Measurements from ENCODE around the gene HRK. TPM values are rescaled to one million over a fixed set of nuclear protein-coding genes. Genes with fewer than 3 reads are reported as not detected.

HRK gene
- total and polyA plus RNA-seq, 9 donors = under 0.01 to 0.30 (median 0.15) TPM; not detected in 3

DNA sequence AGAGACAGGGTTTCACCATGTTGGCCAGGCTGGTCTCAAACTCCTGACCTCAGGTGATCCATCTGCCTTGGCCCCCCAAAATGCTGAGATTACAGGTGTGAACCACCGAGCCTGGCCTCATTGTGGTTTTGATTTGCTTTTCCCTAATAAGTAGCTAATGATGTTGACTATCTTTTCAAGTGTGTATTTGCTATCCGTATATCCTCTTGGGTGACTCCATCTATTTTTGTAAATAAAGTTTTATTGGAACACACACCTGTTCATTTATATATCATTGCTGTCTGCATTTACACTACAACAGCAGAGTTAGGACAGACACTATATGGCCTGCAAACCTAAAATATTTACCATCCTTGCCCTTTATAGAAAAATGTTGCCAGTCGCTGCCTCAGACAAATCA, 13.7 kb upstream of the HRK start:
- H3K4me3 ChIP-seq = no peak overlapping the region
- 75 to 83% (median 80%) methylated on average over 3 of the region's 3 CpGs for WGBS, 3 donors
- H3K9me3 ChIP-seq = no peaks in the 10 kb centered on the region
- intact Hi-C loops (cut with DNase I) = no loop called here
- H3K4me1 ChIP-seq (ENCODE audit: insufficient read depth) = no peaks in the 10 kb centered on the region
- no peaks in the 10 kb centered on the region for H3K27me3 ChIP-seq
- DNase-seq = no peak
- no peak overlapping the region for H3K27ac ChIP-seq
- TF ChIP-seq EP300 (IDR thresholded peaks at IDR 0.05) = no peak
- TF ChIP-seq POLR2A (IDR thresholded peaks at IDR 0.05) = no peak
- TF ChIP-seq, protein P1, sequence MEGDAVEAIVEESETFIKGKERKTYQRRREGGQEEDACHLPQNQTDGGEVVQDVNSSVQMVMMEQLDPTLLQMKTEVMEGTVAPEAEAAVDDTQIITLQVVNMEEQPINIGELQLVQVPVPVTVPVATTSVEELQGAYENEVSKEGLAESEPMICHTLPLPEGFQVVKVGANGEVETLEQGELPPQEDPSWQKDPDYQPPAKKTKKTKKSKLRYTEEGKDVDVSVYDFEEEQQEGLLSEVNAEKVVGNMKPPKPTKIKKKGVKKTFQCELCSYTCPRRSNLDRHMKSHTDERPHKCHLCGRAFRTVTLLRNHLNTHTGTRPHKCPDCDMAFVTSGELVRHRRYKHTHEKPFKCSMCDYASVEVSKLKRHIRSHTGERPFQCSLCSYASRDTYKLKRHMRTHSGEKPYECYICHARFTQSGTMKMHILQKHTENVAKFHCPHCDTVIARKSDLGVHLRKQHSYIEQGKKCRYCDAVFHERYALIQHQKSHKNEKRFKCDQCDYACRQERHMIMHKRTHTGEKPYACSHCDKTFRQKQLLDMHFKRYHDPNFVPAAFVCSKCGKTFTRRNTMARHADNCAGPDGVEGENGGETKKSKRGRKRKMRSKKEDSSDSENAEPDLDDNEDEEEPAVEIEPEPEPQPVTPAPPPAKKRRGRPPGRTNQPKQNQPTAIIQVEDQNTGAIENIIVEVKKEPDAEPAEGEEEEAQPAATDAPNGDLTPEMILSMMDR (IDR thresholded peaks at IDR 0.05) = no peak
- H3K36me3 ChIP-seq = no peaks in the 10 kb centered on the region

DNA sequence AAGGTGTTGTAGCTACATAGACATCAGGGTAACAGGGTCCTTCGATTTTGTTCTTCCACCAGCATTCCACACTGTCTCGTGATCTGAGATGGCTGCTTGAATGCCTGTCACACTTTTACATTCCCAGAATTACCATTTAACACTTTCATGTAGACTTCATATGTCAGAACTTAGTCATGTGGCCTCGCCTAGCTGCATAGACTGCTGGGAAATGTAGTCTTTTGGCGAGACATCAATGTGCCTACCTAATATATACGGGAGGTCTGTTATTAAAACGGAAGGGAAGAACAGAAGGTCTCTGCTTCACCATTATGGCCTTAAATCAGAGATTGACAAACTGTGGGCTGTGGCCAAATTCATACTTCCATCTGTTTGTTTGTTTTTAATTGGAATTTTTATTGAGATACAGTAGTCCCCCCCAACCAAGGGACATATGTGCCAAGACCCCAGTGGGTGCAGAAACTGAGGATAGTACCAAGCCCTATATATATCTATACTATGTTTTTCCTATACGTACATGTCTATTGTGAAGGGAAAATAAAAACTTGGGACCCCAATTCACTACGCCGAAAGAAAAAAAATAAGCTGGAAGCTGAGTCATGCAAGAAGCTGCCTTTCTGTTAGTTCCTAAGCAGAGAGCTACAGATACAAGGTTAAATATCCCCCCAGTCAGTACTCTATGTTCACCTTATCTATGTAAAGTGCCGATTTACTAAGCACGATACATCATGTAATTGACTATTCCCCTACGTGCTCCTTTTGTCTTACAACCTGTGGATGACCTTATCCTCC, 11.3 kb upstream of the HRK start:
- H3K4me3 ChIP-seq = no peak overlapping the region
- no peak for DNase-seq
- TF ChIP-seq EP300 (IDR thresholded peaks at IDR 0.05) (no peak), POLR2A (IDR thresholded peaks at IDR 0.05) (no peak)
- TF ChIP-seq, protein P1 (IDR thresholded peaks at IDR 0.05) = no peak
- H3K27me3 ChIP-seq = no peaks in the 10 kb centered on the region
- H3K9me3 ChIP-seq = no peaks in the 10 kb centered on the region
- no peaks in the 10 kb centered on the region for H3K4me1 ChIP-seq (ENCODE audit: insufficient read depth)
- intact Hi-C loops (cut with DNase I) = no loop called here
- H3K27ac ChIP-seq = no peak overlapping the region
- 72 to 76% (median 72%) methylated on average over 12 of the region's 12 CpGs for WGBS, 3 donors
- H3K36me3 ChIP-seq = no peaks in the 10 kb centered on the region

DNA sequence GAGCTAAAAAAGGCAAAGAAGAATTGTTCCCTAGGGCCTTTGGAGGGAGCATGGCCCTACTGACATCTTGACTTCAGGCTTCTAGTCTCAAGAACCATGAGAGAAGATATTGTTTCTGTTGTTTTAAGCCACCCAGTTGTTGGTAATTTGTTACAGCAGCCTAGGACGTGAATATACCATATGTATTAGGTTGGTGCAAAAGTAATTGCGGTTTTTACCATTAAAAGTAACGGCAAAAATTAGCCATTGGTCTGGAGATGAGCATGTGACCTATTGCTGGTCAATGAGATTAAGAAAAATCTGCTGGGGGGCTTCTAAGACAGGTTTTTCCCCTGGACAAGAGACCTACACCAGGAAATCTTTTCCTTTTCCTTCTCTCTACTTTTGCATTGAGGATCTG, 9.8 kb upstream of the HRK start:
- no peaks in the 10 kb centered on the region for H3K4me1 ChIP-seq (ENCODE audit: insufficient read depth)
- no peak for DNase-seq
- no peak for TF ChIP-seq EP300 (IDR thresholded peaks at IDR 0.05)
- TF ChIP-seq, protein P1 (IDR thresholded peaks at IDR 0.05) = no peak
- no peak for TF ChIP-seq POLR2A (IDR thresholded peaks at IDR 0.05)
- H3K36me3 ChIP-seq = no peaks in the 10 kb centered on the region
- no peaks in the 10 kb centered on the region for H3K27me3 ChIP-seq
- no peak overlapping the region for H3K4me3 ChIP-seq
- no peaks in the 10 kb centered on the region for H3K9me3 ChIP-seq
- no peak overlapping the region for H3K27ac ChIP-seq
- 83 to 87% (median 87%) methylated on average over 3 of the region's 3 CpGs for WGBS, 3 donors
- intact Hi-C loops (cut with DNase I) = no loop called here

DNA sequence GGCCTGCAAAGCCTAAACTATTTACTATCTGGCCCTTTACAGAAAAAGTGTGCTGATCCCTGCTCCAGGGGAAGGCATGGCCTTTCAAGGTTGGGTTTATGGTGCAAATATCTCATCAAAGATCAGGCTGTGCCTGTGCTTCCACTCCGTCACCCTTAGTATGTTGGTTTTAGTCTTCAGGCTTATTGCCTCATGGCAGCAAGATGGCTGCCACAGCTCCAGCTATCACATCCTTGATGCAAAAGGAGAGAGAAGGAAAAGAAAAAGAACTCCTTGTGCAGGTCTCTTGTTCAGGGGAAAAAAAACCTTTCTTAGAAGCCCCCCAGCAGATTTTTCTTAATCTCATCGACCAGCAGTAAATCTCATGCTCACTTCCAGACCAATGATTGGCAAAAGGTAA, 9.1 kb upstream of the HRK start:
- Histone ChIP-seq H3K27me3 (no peaks in the 10 kb centered on the region), H3K4me1 (ENCODE audit: insufficient read depth) (no peaks in the 10 kb centered on the region), H3K9me3 (no peaks in the 10 kb centered on the region), H3K27ac (no peak overlapping the region), H3K4me3 (no peak overlapping the region), H3K36me3 (no peaks in the 10 kb centered on the region)
- WGBS, 3 donors = 95 to 96% (median 95%) methylated on average over 2 of the region's 2 CpGs
- TF ChIP-seq EP300 (IDR thresholded peaks at IDR 0.05) (no peak), POLR2A (IDR thresholded peaks at IDR 0.05) (no peak)
- TF ChIP-seq, protein P1 (IDR thresholded peaks at IDR 0.05) = no peak
- no peak for DNase-seq
- intact Hi-C loops (cut with DNase I) = no loop called here
